Dermis microvascular lymphatic vessel endothelial cell (primary cell): ENCODE measurements around the gene ZNF287. TPM values are rescaled to one million over a fixed set of nuclear protein-coding genes. Genes with fewer than 3 reads are reported as not detected.
A peak's percentile ranks its signal among the peaks of the same experiment; 100 is the strongest.

Source experiments
- DNase-seq, 2 donors: peaks; one replicate each; pipeline versions ENCODE4 v3.0.0 to v3.0.0-alpha.2; 2010; ENCODE audit warnings: low read depth in 2 of 2
- total RNA-seq: library from RNA; depleted of rRNA; stranded (reverse); fragments of >200 nt; gene quantifications from 2 replicates; pipeline ENCODE4 v1.2.1, GENCODE V29; 2014

The ZNF287 gene
- total RNA-seq, 1 donor from 2014 or later: 1.8 TPM

- DNase-seq: peak in 1 of 2 donors; percentile 62
Observed at GRCh38 chr17:16516594-16517051, 52.4 kb downstream of the ZNF287 start.

- no peak for DNase-seq
Observed at GRCh38 chr17:16515933-16516332, 53.1 kb downstream of the ZNF287 start.

GRCh38 chr17:16513873-16514272, 55.1 kb downstream of the ZNF287 start:
- no peak for DNase-seq

- DNase-seq: no peak
Observed at GRCh38 chr17:16512011-16512410, 57.0 kb downstream of the ZNF287 start.

DNA sequence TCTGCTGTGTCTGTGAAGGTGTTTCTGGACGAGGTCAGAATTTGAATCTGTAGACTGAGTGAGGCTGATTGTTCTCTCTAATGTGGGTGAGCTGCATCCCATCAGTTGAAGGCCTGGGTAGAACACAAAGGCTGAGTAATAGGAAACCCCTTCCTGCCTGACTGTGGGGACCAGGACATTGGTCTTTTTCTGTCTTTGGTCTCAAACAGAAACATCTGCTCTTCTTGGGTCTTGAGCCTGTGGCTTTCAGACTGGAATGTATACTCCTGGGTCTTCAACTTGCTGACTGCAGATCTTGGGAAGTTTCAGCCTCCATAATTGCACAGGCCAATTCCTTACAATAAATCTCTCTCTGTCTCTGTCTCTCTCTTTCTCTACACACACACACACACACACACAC, 57.4 kb downstream of the ZNF287 start:
- DNase-seq: no peak

- DNase-seq: no peak
Observed at GRCh38 chr17:16507918-16508533, 61.0 kb downstream of the ZNF287 start.

DNA sequence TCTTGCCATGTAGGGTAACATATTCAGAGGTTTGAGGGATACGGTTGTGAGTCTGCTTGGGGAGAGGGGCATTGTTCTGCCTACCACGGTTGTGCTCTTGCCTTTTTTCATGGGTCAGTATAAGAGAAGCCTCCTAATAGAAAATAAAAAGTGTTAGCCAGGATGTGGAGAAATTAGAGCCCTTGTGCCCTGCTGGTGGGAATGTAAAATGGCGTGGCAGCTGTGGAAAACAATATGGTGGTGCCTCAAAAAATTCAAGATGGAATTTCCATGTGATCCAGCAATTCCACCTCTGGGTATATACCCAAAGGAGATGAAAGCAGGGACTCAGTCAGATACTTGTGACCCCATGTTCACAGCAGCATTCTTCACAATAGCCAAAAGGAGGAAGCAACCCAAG, 62.8 kb downstream of the ZNF287 start:
- DNase-seq: no peak

GRCh38 chr17:16504984-16505383, 64.0 kb downstream of the ZNF287 start:
- no peak for DNase-seq

Other genes starting within 250 kb of the ZNF287 start
- 8.9 and 16.9 TPM in 2 replicates for gene CENPV, start 215.7 kb downstream of the ZNF287 start, total RNA-seq
- 1,808 and 2,481 TPM in 2 replicates for gene UBB, start 188.1 kb downstream of the ZNF287 start, total RNA-seq
- 23.2 and 36.8 TPM in 2 replicates for gene TRPV2, start 153.6 kb downstream of the ZNF287 start, total RNA-seq
- 1.2 and 1.4 TPM in 2 replicates for gene LRRC75A, start 77.0 kb downstream of the ZNF287 start, total RNA-seq
- gene ZNF624, start 84.6 kb upstream of the ZNF287 start, total RNA-seq: 3.7 and 4.0 TPM in 2 replicates
- gene CCDC144A, start 121.0 kb upstream of the ZNF287 start, total RNA-seq: 0.77 and 2.5 TPM in 2 replicates